ENCODE results near the gene RASA3.

DNA sequence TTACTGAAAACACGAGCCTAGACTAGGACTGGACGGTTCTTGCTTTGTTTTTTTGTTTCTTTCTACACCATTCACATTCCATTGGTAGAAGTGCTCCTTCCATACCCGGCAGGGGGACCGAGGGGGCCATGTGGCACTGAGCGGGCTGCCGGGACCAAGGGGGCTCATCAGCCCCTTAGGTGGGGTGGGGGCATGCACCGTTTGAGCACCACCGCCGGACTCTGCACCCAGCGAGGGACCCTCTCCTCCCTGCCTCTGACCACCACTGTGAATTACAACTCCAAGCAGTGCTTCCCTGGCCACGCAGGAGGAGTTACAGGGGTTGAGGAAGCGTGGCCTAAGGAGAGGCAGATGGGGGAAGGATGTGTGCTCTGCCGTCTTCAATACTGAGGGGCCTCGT is 31.6 kb upstream of the RASA3 start:
- no peak for TF ChIP-seq POLR2A (IDR thresholded peaks at IDR 0.05)
- TF ChIP-seq, protein P1, sequence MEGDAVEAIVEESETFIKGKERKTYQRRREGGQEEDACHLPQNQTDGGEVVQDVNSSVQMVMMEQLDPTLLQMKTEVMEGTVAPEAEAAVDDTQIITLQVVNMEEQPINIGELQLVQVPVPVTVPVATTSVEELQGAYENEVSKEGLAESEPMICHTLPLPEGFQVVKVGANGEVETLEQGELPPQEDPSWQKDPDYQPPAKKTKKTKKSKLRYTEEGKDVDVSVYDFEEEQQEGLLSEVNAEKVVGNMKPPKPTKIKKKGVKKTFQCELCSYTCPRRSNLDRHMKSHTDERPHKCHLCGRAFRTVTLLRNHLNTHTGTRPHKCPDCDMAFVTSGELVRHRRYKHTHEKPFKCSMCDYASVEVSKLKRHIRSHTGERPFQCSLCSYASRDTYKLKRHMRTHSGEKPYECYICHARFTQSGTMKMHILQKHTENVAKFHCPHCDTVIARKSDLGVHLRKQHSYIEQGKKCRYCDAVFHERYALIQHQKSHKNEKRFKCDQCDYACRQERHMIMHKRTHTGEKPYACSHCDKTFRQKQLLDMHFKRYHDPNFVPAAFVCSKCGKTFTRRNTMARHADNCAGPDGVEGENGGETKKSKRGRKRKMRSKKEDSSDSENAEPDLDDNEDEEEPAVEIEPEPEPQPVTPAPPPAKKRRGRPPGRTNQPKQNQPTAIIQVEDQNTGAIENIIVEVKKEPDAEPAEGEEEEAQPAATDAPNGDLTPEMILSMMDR (IDR thresholded peaks at IDR 0.05): no peak
